ENCODE data around the gene BANF1.

Gene BANF1

GRCh38 chr11:66026017-66026529, 23.8 kb downstream of the BANF1 start, which contains the start of gene CATSPER1:
Gene CATSPER1, minus strand, starts transcription at chr11:66026479. Its CDS starts 100 bp downstream, at chr11:66026379.
- no peak within 1 kb of the TSS for H3K4me3 ChIP-seq

GRCh38 chr11:66032957-66033735, 30.8 kb downstream of the BANF1 start:
- no peak overlapping the region for H3K27ac ChIP-seq
- H3K4me3 ChIP-seq: no peak overlapping the region

More at GRCh38 chr11:66026017-66026529, 23.8 kb downstream of the BANF1 start, which contains the start of gene CATSPER1:
- H3K27ac ChIP-seq: no peak within 1 kb of the TSS

- Histone ChIP-seq H3K4me3 (no peak overlapping the region), H3K27ac (no peak overlapping the region)
Measured at GRCh38 chr11:66035653-66036333, 33.5 kb downstream of the BANF1 start.

GRCh38 chr11:66036334-66036710, 34.0 kb downstream of the BANF1 start:
- Histone ChIP-seq H3K4me3 (no peak overlapping the region), H3K27ac (no peak overlapping the region)

- H3K4me3 ChIP-seq: no peak overlapping the region
- H3K27ac ChIP-seq: no peak overlapping the region
Measured at GRCh38 chr11:66037327-66037726, 35.0 kb downstream of the BANF1 start.

GRCh38 chr11:66039765-66040164, 37.5 kb downstream of the BANF1 start:
- no peak overlapping the region for H3K27ac ChIP-seq

GRCh38 chr11:66042227-66042995, 40.1 kb downstream of the BANF1 start:
- Histone ChIP-seq H3K27ac (no peak overlapping the region), H3K4me3 (no peak overlapping the region)

More at GRCh38 chr11:66039765-66040164, 37.5 kb downstream of the BANF1 start:
- no peak overlapping the region for H3K4me3 ChIP-seq

- Histone ChIP-seq H3K4me3 (no peak overlapping the region), H3K27ac (no peak overlapping the region)
Measured at GRCh38 chr11:66042996-66043906, 40.9 kb downstream of the BANF1 start.

- no peak overlapping the region for H3K4me3 ChIP-seq
- H3K27ac ChIP-seq: no peak overlapping the region
Measured at GRCh38 chr11:66044757-66045156, 42.5 kb downstream of the BANF1 start.

- H3K4me3 ChIP-seq: no peak overlapping the region
- H3K27ac ChIP-seq: no peak overlapping the region
Measured at GRCh38 chr11:66045177-66045639, 42.9 kb downstream of the BANF1 start.

- H3K27ac ChIP-seq: no peak overlapping the region
- no peak overlapping the region for H3K4me3 ChIP-seq
Measured at GRCh38 chr11:66046901-66047300, 44.6 kb downstream of the BANF1 start.

- H3K27ac ChIP-seq: no peak overlapping the region
- no peak overlapping the region for H3K4me3 ChIP-seq
Measured at GRCh38 chr11:66047541-66048365, 45.5 kb downstream of the BANF1 start.

GRCh38 chr11:66048547-66049323, 46.4 kb downstream of the BANF1 start, which contains the start of gene GAL3ST3:
Gene GAL3ST3, minus strand, starts transcription at chr11:66049161. Its CDS starts 3,746 bp downstream, at chr11:66045415.
- H3K27ac ChIP-seq: no peak within 1 kb of the TSS
- H3K4me3 ChIP-seq: no peak within 1 kb of the TSS

GRCh38 chr11:66050581-66051231, 48.4 kb downstream of the BANF1 start:
- peak overlapping the region in 11 of 21 experiments; percentile 72 to 95 (median 89) for H3K27ac ChIP-seq
- H3K4me3 ChIP-seq: no peak overlapping the region

- H3K4me3 ChIP-seq: peak overlapping the region; percentile 81 to 99 (median 95)
Measured at GRCh38 chr11:66051371-66051765, 49.1 kb downstream of the BANF1 start.

GRCh38 chr11:66051766-66052663, 49.7 kb downstream of the BANF1 start, which contains the start of gene SF3B2:
Gene SF3B2, plus strand, starts transcription at chr11:66052364. Its CDS starts 21 bp downstream, at chr11:66052385.
- peak within 1 kb of the TSS; percentile 81 to 99 (median 95) for H3K4me3 ChIP-seq
- H3K27ac ChIP-seq: peak within 1 kb of the TSS; percentile 62 to 96 (median 89)

More at GRCh38 chr11:66051371-66051765, 49.1 kb downstream of the BANF1 start:
- peak overlapping the region; percentile 62 to 96 (median 89) for H3K27ac ChIP-seq
